Ishikawa (cell line): ENCODE data around the gene CEBPE.

Experiments used
- CEBPB ChIP-seq: IDR thresholded peaks from 2 replicates; pipeline ENCODE4 v1.6.1; 2012
- CREB1 ChIP-seq: IDR thresholded peaks from 2 replicates; pipeline ENCODE4 v1.6.1; 2012; ENCODE audit warnings: low read depth
- EGR1 ChIP-seq: IDR thresholded peaks from 2 replicates; pipeline ENCODE4 v1.6.1; 2012
- EP300 ChIP-seq: IDR thresholded peaks from 2 replicates; pipeline ENCODE4 v1.6.1; 2012; ENCODE audit warnings: borderline replicate concordance
- FOXM1 ChIP-seq: IDR thresholded peaks from 2 replicates; pipeline ENCODE4 v1.6.1; 2012; ENCODE audit warnings: low read depth, borderline replicate concordance
- NFIC ChIP-seq: IDR thresholded peaks from 2 replicates; pipeline ENCODE4 v1.6.1; 2012
- RAD21 ChIP-seq: IDR thresholded peaks from 2 replicates; pipeline ENCODE4 v1.6.1; 2012; ENCODE audit warnings: low read depth
- TAF1 ChIP-seq: IDR thresholded peaks from 2 replicates; pipeline ENCODE4 v1.6.1; 2012; ENCODE audit warnings: low read depth, mild to moderate bottlenecking
- TCF12 ChIP-seq: IDR thresholded peaks from 2 replicates; pipeline ENCODE4 v1.6.1; 2012; ENCODE audit warnings: low read depth
- TEAD4 ChIP-seq: IDR thresholded peaks from 2 replicates; pipeline ENCODE4 v1.6.1; 2012
- YY1 ChIP-seq: IDR thresholded peaks from 2 replicates; pipeline ENCODE4 v1.6.1; 2012; ENCODE audit warnings: low read depth
- ZBTB7A ChIP-seq: IDR thresholded peaks from 2 replicates; pipeline ENCODE4 v1.6.1; 2012; ENCODE audit warnings: low read depth
- TF ChIP-seq, protein P1 (sequence below): IDR thresholded peaks from 2 replicates; pipeline ENCODE4 v1.6.1; 2012; ENCODE audit warnings: low read depth, mild to moderate bottlenecking
- TF ChIP-seq, protein P2 (sequence below): IDR thresholded peaks from 2 replicates; pipeline ENCODE4 v1.6.1; 2012
- TF ChIP-seq, protein P3 (sequence below): IDR thresholded peaks from 2 replicates; pipeline ENCODE4 v1.6.1; 2012

CEBPE gene

DNA sequence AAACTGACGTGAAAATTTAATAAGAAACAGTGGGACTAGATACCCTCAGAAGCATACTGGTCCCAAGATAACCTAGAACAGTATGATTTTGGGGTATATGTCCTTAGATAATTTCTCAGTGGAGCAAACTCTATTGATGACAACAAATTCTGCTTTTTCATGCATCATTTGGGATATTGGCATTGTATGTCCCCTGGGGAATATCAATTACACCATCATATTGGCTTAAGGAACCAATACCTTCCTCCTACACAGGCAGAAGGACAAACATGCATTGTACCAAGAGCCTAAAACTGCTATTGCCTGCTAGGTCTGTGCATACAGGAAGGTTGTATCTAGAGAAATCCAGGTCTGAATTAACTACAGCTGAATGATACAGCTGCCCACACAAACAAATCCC, 44.1 kb downstream of the CEBPE start:
- TF ChIP-seq RAD21, result no peak
- no peak for TF ChIP-seq ZBTB7A
- TF ChIP-seq TEAD4, result no peak
- TF ChIP-seq, protein P1, sequence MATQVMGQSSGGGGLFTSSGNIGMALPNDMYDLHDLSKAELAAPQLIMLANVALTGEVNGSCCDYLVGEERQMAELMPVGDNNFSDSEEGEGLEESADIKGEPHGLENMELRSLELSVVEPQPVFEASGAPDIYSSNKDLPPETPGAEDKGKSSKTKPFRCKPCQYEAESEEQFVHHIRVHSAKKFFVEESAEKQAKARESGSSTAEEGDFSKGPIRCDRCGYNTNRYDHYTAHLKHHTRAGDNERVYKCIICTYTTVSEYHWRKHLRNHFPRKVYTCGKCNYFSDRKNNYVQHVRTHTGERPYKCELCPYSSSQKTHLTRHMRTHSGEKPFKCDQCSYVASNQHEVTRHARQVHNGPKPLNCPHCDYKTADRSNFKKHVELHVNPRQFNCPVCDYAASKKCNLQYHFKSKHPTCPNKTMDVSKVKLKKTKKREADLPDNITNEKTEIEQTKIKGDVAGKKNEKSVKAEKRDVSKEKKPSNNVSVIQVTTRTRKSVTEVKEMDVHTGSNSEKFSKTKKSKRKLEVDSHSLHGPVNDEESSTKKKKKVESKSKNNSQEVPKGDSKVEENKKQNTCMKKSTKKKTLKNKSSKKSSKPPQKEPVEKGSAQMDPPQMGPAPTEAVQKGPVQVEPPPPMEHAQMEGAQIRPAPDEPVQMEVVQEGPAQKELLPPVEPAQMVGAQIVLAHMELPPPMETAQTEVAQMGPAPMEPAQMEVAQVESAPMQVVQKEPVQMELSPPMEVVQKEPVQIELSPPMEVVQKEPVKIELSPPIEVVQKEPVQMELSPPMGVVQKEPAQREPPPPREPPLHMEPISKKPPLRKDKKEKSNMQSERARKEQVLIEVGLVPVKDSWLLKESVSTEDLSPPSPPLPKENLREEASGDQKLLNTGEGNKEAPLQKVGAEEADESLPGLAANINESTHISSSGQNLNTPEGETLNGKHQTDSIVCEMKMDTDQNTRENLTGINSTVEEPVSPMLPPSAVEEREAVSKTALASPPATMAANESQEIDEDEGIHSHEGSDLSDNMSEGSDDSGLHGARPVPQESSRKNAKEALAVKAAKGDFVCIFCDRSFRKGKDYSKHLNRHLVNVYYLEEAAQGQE, result no peak
- no peak for TF ChIP-seq CREB1
- no peak for TF ChIP-seq TAF1
- TF ChIP-seq EP300, result no peak
- TF ChIP-seq, protein P2, sequence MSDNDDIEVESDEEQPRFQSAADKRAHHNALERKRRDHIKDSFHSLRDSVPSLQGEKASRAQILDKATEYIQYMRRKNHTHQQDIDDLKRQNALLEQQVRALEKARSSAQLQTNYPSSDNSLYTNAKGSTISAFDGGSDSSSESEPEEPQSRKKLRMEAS, result no peak
- no peak for TF ChIP-seq CEBPB
- TF ChIP-seq, protein P3, sequence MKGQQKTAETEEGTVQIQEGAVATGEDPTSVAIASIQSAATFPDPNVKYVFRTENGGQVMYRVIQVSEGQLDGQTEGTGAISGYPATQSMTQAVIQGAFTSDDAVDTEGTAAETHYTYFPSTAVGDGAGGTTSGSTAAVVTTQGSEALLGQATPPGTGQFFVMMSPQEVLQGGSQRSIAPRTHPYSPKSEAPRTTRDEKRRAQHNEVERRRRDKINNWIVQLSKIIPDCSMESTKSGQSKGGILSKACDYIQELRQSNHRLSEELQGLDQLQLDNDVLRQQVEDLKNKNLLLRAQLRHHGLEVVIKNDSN, result no peak
- TF ChIP-seq YY1, result no peak

DNA sequence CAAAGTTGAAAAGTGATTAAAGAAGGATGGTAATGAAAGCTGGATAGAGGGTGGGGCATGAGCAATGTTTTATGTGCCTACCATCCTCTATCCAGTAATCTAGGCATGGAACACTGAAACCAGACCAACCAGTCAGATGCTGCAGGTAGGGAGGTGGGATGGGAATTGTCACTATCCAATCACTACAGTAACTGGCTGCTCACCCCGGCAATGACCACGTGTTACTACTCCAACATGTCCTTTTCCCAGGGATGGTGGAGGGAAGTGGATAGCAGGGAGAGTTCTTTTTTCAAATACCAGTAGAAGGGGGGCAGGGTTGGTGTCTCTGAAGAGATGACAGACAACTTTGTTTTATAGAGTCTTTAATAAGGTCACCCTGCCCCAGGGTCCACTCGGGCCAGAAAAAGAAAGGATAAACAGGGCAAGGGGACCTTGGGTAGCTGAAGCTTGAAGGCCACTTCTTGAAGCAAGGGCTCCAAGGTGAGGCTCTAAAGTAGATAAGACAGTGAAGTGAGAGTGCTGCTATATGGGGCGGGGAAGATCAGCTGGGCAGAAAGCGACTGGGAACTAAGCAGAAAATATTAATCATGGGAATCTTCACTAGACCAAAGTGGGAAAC, 47.0 kb downstream of the CEBPE start:
- TF ChIP-seq TEAD4 (no peak), ZBTB7A (no peak), RAD21 (no peak), NFIC (no peak), EGR1 (no peak), EP300 (no peak), TAF1 (no peak), TCF12 (no peak), CEBPB (no peak), FOXM1 (no peak), YY1 (no peak)
- TF ChIP-seq, protein P1, result no peak
- TF ChIP-seq, protein P2, result 0 out of 2 replicates have a peak, but pooled peaks have one; percentile 43
- TF ChIP-seq, protein P3, result peak; percentile 67

DNA sequence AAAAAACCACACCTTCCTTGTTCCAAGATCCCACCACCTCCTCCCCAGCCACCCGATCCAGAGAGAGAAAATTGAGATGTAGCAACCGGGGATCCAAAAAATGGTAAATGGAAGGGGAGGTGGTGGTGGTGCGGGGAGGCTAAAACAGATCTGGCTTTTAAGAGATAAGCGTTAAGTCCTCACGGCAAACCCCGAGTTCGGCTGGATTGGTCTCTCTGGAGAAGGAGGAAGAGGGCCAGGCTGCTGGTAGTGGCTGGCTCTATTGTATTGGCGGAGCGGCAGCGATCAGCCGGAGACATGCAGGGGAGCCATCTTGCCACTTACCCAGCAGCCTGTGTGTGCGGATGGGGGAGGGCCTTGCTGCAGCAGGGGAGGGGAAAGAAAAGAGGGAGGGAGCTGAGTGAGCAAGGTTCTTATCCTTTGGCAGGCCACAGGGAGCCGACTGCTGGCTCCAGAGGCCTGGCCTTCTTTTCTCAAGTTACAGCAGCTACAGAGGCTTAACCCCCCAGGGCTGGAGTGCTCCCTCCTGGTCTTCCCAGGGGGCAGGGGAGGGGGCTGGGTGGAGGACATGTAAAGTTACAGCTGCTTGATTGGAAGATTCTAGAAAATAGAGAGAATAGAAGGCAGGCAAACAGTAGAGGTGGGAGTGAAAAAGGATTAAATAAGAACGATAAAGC, 47.7 kb downstream of the CEBPE start:
- no peak for TF ChIP-seq CREB1
- TF ChIP-seq ZBTB7A, result no peak
- 0 out of 2 replicates have a peak, but pooled peaks have one; percentile 7 for TF ChIP-seq CEBPB
- no peak for TF ChIP-seq NFIC
- 0 out of 2 replicates have a peak, but pooled peaks have one; percentile 40 for TF ChIP-seq TCF12
- TF ChIP-seq EGR1, result peak; percentile 30; the same call in 1 of the 2 replicates
- TF ChIP-seq RAD21, result no peak
- TF ChIP-seq YY1, result peak; percentile 97
- TF ChIP-seq EP300, result no peak
- peak; percentile 94 for TF ChIP-seq TAF1
- no peak for TF ChIP-seq FOXM1
- TF ChIP-seq TEAD4, result peak; percentile 41
- TF ChIP-seq, protein P1, result no peak
